ENCODE measurements around the gene MRE11.

DNA sequence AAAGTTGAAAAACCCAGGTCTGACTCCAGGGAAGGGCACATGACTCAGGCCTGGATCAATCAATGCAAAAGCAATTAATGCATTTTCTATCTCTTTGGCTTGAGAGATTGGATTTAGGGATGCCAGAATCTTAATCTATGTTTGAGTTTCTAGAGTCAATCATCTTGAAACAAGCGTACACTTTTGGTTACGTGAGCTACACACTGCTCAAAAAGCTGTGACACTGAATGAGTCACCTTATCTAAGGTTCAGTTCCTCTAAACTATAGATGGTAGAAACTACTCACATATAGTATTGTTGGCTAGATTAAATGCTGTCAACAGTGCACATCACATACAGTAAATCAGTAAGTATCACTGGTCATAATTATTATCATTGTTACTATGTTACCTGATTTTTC is 24.2 kb downstream of the MRE11 start:
- TF ChIP-seq, protein P1, sequence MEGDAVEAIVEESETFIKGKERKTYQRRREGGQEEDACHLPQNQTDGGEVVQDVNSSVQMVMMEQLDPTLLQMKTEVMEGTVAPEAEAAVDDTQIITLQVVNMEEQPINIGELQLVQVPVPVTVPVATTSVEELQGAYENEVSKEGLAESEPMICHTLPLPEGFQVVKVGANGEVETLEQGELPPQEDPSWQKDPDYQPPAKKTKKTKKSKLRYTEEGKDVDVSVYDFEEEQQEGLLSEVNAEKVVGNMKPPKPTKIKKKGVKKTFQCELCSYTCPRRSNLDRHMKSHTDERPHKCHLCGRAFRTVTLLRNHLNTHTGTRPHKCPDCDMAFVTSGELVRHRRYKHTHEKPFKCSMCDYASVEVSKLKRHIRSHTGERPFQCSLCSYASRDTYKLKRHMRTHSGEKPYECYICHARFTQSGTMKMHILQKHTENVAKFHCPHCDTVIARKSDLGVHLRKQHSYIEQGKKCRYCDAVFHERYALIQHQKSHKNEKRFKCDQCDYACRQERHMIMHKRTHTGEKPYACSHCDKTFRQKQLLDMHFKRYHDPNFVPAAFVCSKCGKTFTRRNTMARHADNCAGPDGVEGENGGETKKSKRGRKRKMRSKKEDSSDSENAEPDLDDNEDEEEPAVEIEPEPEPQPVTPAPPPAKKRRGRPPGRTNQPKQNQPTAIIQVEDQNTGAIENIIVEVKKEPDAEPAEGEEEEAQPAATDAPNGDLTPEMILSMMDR (IDR thresholded peaks at IDR 0.05; ENCODE audit: insufficient read depth, low read depth, low read length): no peak
- no peak for TF ChIP-seq EZH2 (IDR thresholded peaks at IDR 0.05; ENCODE audit: insufficient read depth, low read length)
